CD8-positive, alpha-beta memory T cell (primary cell): Measurements from ENCODE around the gene SLC22A3. TPM values are rescaled to one million over a fixed set of nuclear protein-coding genes. Genes with fewer than 3 reads are reported as not detected.
"Not testable (repeated sequence)": the region's sequence is repeated elsewhere in the genome, so short reads cannot be mapped to it uniquely, and the experiment has no call there.

Experiments
- CTCF ChIA-PET: fragments of 350-600 bp; sonication (Branson Sonifier 250); formaldehyde crosslinking; loops from one replicate; lab custom pipeline; 2021; ENCODE audit warnings: antibody characterized with exemption; lab: Charles Lee
- POLR2A ChIA-PET: fragments of 350-600 bp; sonication (Branson Sonifier 250); formaldehyde crosslinking; loops from one replicate; lab custom pipeline; 2021; ENCODE audit warnings: antibody characterized with exemption; lab: Charles Lee
- DNase-seq, 5 donors: peaks; one replicate each; pipeline versions ENCODE4 v3.0.0 to v3.0.0-alpha.2; 2020 to 2022; ENCODE audit warnings: mixed read lengths in 1 of 5
- H3K27ac ChIP-seq: one replicate; pipeline ENCODE4 v1.7.0; 2013; ENCODE audit warnings: low read depth, mild to moderate bottlenecking, low read length, moderate library complexity
- H3K27me3 ChIP-seq: 2 replicates; pipeline ENCODE4 v1.7.0; 2013; ENCODE audit warnings: low read length, mild to moderate bottlenecking; ENCODE audit not compliant: insufficient read depth, poor library complexity, severe bottlenecking
- H3K36me3 ChIP-seq: 2 replicates; pipeline ENCODE4 v1.7.0; 2013; ENCODE audit warnings: mild to moderate bottlenecking, low read length, moderate library complexity; ENCODE audit not compliant: insufficient read depth
- H3K4me1 ChIP-seq: 2 replicates; pipeline ENCODE4 v1.7.0; 2013; ENCODE audit warnings: mild to moderate bottlenecking, low read length, moderate library complexity; ENCODE audit not compliant: insufficient read depth
- H3K4me3 ChIP-seq: 2 replicates; pipeline ENCODE4 v1.7.0; 2013; ENCODE audit warnings: mild to moderate bottlenecking, low read length
- H3K9me3 ChIP-seq: 2 replicates; pipeline ENCODE4 v1.7.0; 2013; ENCODE audit warnings: mild to moderate bottlenecking, low read length
- H3K27ac Mint-ChIP-seq, 8 donors: one replicate each; pipeline ENCODE4 v1.8.0; 2020 to 2021; ENCODE audit warnings: mixed read lengths in 8 of 8, mild to moderate bottlenecking in 6 of 8, inconsistent platforms in 3 of 8, moderate library complexity in 3 of 8
- H3K27me3 Mint-ChIP-seq, 2 donors: one replicate each; pipeline ENCODE4 v1.8.0; 2020 to 2021; ENCODE audit warnings: mixed read lengths in 2 of 2, mild to moderate bottlenecking in 1 of 2, moderate library complexity in 1 of 2
- H3K36me3 Mint-ChIP-seq, 3 donors: one replicate each; pipeline ENCODE4 v1.8.0; 2020 to 2021; ENCODE audit warnings: mixed read lengths in 3 of 3, inconsistent platforms in 1 of 3, mild to moderate bottlenecking in 1 of 3
- H3K4me1 Mint-ChIP-seq, 3 donors: one replicate each; pipeline ENCODE4 v1.8.0; 2020 to 2021; ENCODE audit warnings: mixed read lengths in 3 of 3, inconsistent platforms in 1 of 3, mild to moderate bottlenecking in 1 of 3
- H3K4me3 Mint-ChIP-seq, 7 donors: one replicate each; pipeline ENCODE4 v1.8.0; 2020 to 2021; ENCODE audit warnings: mixed read lengths in 7 of 7, mild to moderate bottlenecking in 6 of 7, moderate library complexity in 4 of 7, inconsistent platforms in 2 of 7
- H3K9me3 Mint-ChIP-seq, 5 donors: one replicate each; pipeline ENCODE4 v1.8.0; 2020 to 2022; ENCODE audit warnings: mixed read lengths in 5 of 5, mild to moderate bottlenecking in 3 of 5, moderate library complexity in 2 of 5, inconsistent platforms in 1 of 5
- polyA plus RNA-seq: library from polyadenylated mRNA; unstranded; fragments of 300-500 nt; fragmentation: Illumina TruSeq; gene quantifications from one replicate; pipeline ENCODE4 v1.2.3, GENCODE V29; 2021
- total RNA-seq, 2 experiments: library from RNA; stranded (reverse); gene quantifications; one replicate each; pipeline ENCODE4 v1.2.3, GENCODE V29; 2021

The SLC22A3 gene
- total and polyA plus RNA-seq, 3 experiments from 2014 or later = not detected

- CTCF ChIA-PET = no interaction called here
- Histone ChIP-seq H3K36me3 (no peaks in the 10 kb centered on the region), H3K4me3 (no peak overlapping the region), H3K27me3 (no peaks in the 10 kb centered on the region), H3K9me3 (no peaks in the 10 kb centered on the region), H3K4me1 (no peaks in the 10 kb centered on the region), H3K27ac (no peak overlapping the region)
- Mint-ChIP-seq H3K4me1 (no peaks in the 10 kb centered on the region), H3K9me3 (peaks cover 0 to 15% (median 3%) of the 10 kb centered on the region in 5 donors), H3K27ac (no peak overlapping the region), H3K36me3 (peaks cover 0 to 26% (median 2%) of the 10 kb centered on the region in 3 donors), H3K27me3 (peaks cover 10 to 22% of the 10 kb centered on the region in 2 donors), H3K4me3 (no peak overlapping the region)
- DNase-seq = no peak
- POLR2A ChIA-PET = no interaction called here
Measured at GRCh38 chr6:160447350-160447749, 99.2 kb downstream of the SLC22A3 start.

- Mint-ChIP-seq H3K9me3 (peaks cover 0 to 15% (median 3%) of the 10 kb centered on the region in 5 donors), H3K36me3 (peaks cover 0 to 22% (median 3%) of the 10 kb centered on the region in 3 donors)
- CTCF ChIA-PET = interaction anchor here (1.4 kb wide), 1 partner anchor 8 kb away, joined by 4 read pairs; no protein-coding TSS in a partner anchor
- DNase-seq, H3K27me3 Mint-ChIP-seq, H3K4me1 Mint-ChIP-seq, H3K27ac ChIP-seq, H3K36me3 ChIP-seq, H3K4me1 ChIP-seq, H3K4me3 ChIP-seq, H3K27me3 ChIP-seq, H3K9me3 ChIP-seq, H3K4me3 Mint-ChIP-seq, H3K27ac Mint-ChIP-seq, POLR2A ChIA-PET: not testable (repeated sequence)
Measured at GRCh38 chr6:160449787-160450186, 101.6 kb downstream of the SLC22A3 start.

GRCh38 chr6:160450849-160451248 is 102.7 kb downstream of the SLC22A3 start:
- Mint-ChIP-seq H3K36me3 (peaks cover 0 to 11% (median 2%) of the 10 kb centered on the region in 3 donors), H3K4me1 (no peaks in the 10 kb centered on the region), H3K4me3 (no peak overlapping the region), H3K9me3 (peaks cover 0 to 10% (median 0%) of the 10 kb centered on the region in 5 donors), H3K27me3 (peaks cover 3 to 5% of the 10 kb centered on the region in 2 donors), H3K27ac (no peak overlapping the region)
- no peaks in the 10 kb centered on the region for H3K36me3 ChIP-seq
- ChIA-PET POLR2A (no interaction called here), CTCF (no interaction called here)
- no peaks in the 10 kb centered on the region for H3K9me3 ChIP-seq
- no peak overlapping the region for H3K4me3 ChIP-seq
- H3K4me1 ChIP-seq = peaks cover 5% of the 10 kb centered on the region
- DNase-seq = no peak
- H3K27ac ChIP-seq = no peak overlapping the region
- H3K27me3 ChIP-seq = no peaks in the 10 kb centered on the region

- POLR2A ChIA-PET = no interaction called here
- Histone ChIP-seq H3K27me3 (no peaks in the 10 kb centered on the region), H3K27ac (no peak overlapping the region), H3K9me3 (no peaks in the 10 kb centered on the region), H3K36me3 (no peaks in the 10 kb centered on the region), H3K4me1 (peaks cover 31% of the 10 kb centered on the region), H3K4me3 (no peak overlapping the region)
- DNase-seq = no peak
- Mint-ChIP-seq H3K4me3 (no peak overlapping the region), H3K4me1 (peaks cover 21 to 23% (median 21%) of the 10 kb centered on the region in 3 donors), H3K27ac (no peak overlapping the region), H3K27me3 (peaks cover 3 to 5% of the 10 kb centered on the region in 2 donors), H3K9me3 (peaks cover 0 to 4% (median 0%) of the 10 kb centered on the region in 5 donors), H3K36me3 (peaks cover 0 to 5% (median 1%) of the 10 kb centered on the region in 3 donors)
- CTCF ChIA-PET = interaction anchor here (2.1 to 2.9 kb wide), 2 partner anchors 10 to 316 kb away, joined by 8 to 28 read pairs; no protein-coding TSS in a partner anchor
Measured at GRCh38 chr6:160454303-160454702, 106.1 kb downstream of the SLC22A3 start.

- H3K4me1 ChIP-seq = peaks cover 39% of the 10 kb centered on the region
- H3K27ac ChIP-seq = no peak overlapping the region
- CTCF ChIA-PET = interaction anchor here (0.9 to 2.9 kb wide), 15 partner anchors 9 to 732 kb away, joined by 3 to 28 read pairs (median 4); no protein-coding TSS in a partner anchor
- H3K36me3 ChIP-seq = no peaks in the 10 kb centered on the region
- Mint-ChIP-seq H3K27ac (no peak overlapping the region), H3K4me1 (peaks cover 28 to 30% (median 29%) of the 10 kb centered on the region in 3 donors), H3K27me3 (peaks cover 0 to 5% of the 10 kb centered on the region in 2 donors), H3K36me3 (peaks cover 0 to 1% (median 0%) of the 10 kb centered on the region in 3 donors), H3K4me3 (no peak overlapping the region), H3K9me3 (no peaks in the 10 kb centered on the region)
- DNase-seq = no peak
- H3K4me3 ChIP-seq = no peak overlapping the region
- H3K27me3 ChIP-seq = no peaks in the 10 kb centered on the region
- no peaks in the 10 kb centered on the region for H3K9me3 ChIP-seq
- POLR2A ChIA-PET = no interaction called here
Measured at GRCh38 chr6:160455081-160455480, 106.9 kb downstream of the SLC22A3 start.

GRCh38 chr6:160455541-160456213 is 107.5 kb downstream of the SLC22A3 start:
- H3K27ac ChIP-seq = no peak overlapping the region
- Mint-ChIP-seq H3K4me1 (peaks cover 34 to 36% (median 35%) of the 10 kb centered on the region in 3 donors), H3K4me3 (no peak overlapping the region), H3K36me3 (peaks cover 0 to 1% (median 0%) of the 10 kb centered on the region in 3 donors), H3K27me3 (peaks cover 0 to 4% of the 10 kb centered on the region in 2 donors), H3K27ac (no peak overlapping the region), H3K9me3 (no peaks in the 10 kb centered on the region)
- no peaks in the 10 kb centered on the region for H3K9me3 ChIP-seq
- peaks cover 45% of the 10 kb centered on the region for H3K4me1 ChIP-seq
- ChIA-PET POLR2A (no interaction called here), CTCF (interaction anchor here (0.9 to 2.9 kb wide), 16 partner anchors 9 to 764 kb away, joined by 3 to 28 read pairs (median 4); no protein-coding TSS in a partner anchor)
- H3K27me3 ChIP-seq = no peaks in the 10 kb centered on the region
- no peak overlapping the region for H3K4me3 ChIP-seq
- H3K36me3 ChIP-seq = no peaks in the 10 kb centered on the region
- peak; percentile 48 to 78 (median 60) for DNase-seq

GRCh38 chr6:160456214-160456546 is 108.0 kb downstream of the SLC22A3 start:
- H3K36me3 ChIP-seq = no peaks in the 10 kb centered on the region
- ChIA-PET POLR2A (no interaction called here), CTCF (interaction anchor here (0.6 to 2.9 kb wide), 12 partner anchors 11 to 765 kb away, joined by 3 to 28 read pairs (median 4); no protein-coding TSS in a partner anchor)
- DNase-seq = no peak
- Mint-ChIP-seq H3K9me3 (no peaks in the 10 kb centered on the region), H3K4me3 (no peak overlapping the region), H3K4me1 (peaks cover 39 to 41% (median 40%) of the 10 kb centered on the region in 3 donors), H3K36me3 (peaks cover 0 to 1% (median 0%) of the 10 kb centered on the region in 3 donors), H3K27ac (no peak overlapping the region), H3K27me3 (no peaks in the 10 kb centered on the region)
- peaks cover 50% of the 10 kb centered on the region for H3K4me1 ChIP-seq
- no peaks in the 10 kb centered on the region for H3K27me3 ChIP-seq
- no peak overlapping the region for H3K27ac ChIP-seq
- H3K9me3 ChIP-seq = no peaks in the 10 kb centered on the region
- no peak overlapping the region for H3K4me3 ChIP-seq

GRCh38 chr6:160457823-160458222 is 109.6 kb downstream of the SLC22A3 start:
- DNase-seq = no peak
- Mint-ChIP-seq H3K27me3 (no peaks in the 10 kb centered on the region), H3K4me1 (peaks cover 55 to 57% (median 57%) of the 10 kb centered on the region in 3 donors), H3K36me3 (peaks cover 0 to 2% (median 1%) of the 10 kb centered on the region in 3 donors), H3K9me3 (no peaks in the 10 kb centered on the region), H3K27ac (peak overlapping the region in 2 of 8 donors; percentile 68 to 87), H3K4me3 (peak overlapping the region in 2 of 7 donors; percentile 49 to 71)
- no peak overlapping the region for H3K4me3 ChIP-seq
- H3K9me3 ChIP-seq = no peaks in the 10 kb centered on the region
- no peaks in the 10 kb centered on the region for H3K27me3 ChIP-seq
- no peak overlapping the region for H3K27ac ChIP-seq
- H3K4me1 ChIP-seq = peaks cover 61% of the 10 kb centered on the region
- ChIA-PET POLR2A (no interaction called here), CTCF (interaction anchor here (0.6 to 1.1 kb wide), 2 partner anchors 9 to 62 kb away, joined by 3 to 4 read pairs; no protein-coding TSS in a partner anchor)
- H3K36me3 ChIP-seq = no peaks in the 10 kb centered on the region
